ENCODE results near the gene RICTOR. TPM values are rescaled to one million over a fixed set of nuclear protein-coding genes. Genes with fewer than 3 reads are reported as not detected.
"Not testable (repeated sequence)": the region's sequence is repeated elsewhere in the genome, so short reads cannot be mapped to it uniquely, and the experiment has no call there.

Gene RICTOR
- total RNA-seq, 1 experiment from 2014 or later = 11.2 TPM

DNA sequence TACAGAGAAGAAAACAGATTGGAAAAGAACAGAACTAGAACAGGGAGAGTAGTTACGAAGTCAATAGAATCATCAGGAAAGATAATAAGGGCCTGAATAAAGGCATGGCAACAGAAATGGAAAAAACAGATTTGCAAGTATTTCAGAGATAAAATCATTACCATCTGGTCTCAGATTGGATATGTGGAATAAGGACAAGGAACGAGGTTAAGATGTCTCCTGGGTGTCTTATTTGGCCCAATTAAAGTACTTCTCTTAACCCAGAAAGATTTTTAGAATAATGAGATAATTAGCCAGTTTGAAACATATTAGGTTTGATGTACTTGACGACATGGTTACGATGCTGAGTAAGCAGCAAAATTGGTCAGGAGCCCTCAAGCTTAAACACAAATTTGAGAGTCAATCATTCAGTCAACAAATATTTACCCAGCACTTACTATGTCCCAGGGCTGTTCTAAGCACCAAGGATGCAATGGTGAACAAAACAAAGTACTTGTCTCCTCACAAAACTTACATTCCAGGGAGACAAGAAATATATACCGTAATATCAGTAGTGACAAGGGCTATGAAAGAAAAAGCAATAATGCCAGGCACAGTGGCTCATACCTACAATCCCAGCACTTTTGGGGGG lies 18.3 kb downstream of the RICTOR start:
- H3K4me3 ChIP-seq (ENCODE audit: insufficient read depth, low read depth, low read length) = no peak overlapping the region

DNA sequence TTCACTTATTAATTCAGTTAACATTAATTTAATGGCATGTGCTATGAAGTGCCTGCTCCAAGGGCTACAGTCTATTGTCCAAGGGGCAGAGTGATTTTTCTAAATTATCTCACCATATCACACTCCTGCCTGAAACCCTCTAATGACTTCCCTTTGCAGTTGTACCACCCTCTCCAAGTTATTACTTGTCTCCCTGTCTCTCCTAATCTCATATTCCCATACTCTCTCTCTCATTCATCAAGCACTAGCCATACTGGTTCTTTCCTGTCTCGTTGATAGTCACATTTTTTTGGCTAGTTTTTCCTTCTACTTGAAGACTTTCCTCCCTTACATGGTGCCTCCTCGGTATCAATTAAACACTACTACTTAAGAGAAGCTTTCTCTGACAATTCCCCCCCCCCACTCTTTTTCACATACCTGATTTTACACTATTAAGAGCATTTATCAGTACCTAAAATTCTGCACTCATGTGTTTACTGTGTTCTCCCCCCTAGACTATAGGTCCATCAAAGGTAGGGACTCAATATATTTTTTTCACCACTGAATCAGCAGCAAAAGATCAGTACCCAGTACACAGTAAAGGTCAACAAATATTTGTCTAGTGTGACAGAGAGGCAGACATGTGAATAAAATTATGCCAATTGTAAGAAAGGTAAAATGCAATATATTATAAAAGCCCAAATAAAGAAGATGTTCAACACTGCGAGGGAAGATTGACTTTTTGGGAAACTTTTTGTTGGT lies 19.0 kb downstream of the RICTOR start:
- DNase-seq = no peak
- H3K4me3 ChIP-seq (ENCODE audit: insufficient read depth, low read depth, low read length) = no peak overlapping the region
- H3K36me3 ChIP-seq (replicated peaks; ENCODE audit: control insufficient read depth, insufficient read depth, low read length) = no peaks in the 10 kb centered on the region
- no peaks in the 10 kb centered on the region for H3K27me3 ChIP-seq (ENCODE audit: control insufficient read depth, insufficient read depth, low read length)

More for the DNA sequence above, 18.3 kb downstream of the RICTOR start:
- Histone ChIP-seq H3K27me3 (ENCODE audit: control insufficient read depth, insufficient read depth, low read length) (no peaks in the 10 kb centered on the region), H3K36me3 (replicated peaks; ENCODE audit: control insufficient read depth, insufficient read depth, low read length) (no peaks in the 10 kb centered on the region)
- DNase-seq = no peak

GRCh38 chr5:39053189-39053588 lies 21.0 kb downstream of the RICTOR start:
- Histone ChIP-seq H3K36me3 (replicated peaks; ENCODE audit: control insufficient read depth, insufficient read depth, low read length) (no peaks in the 10 kb centered on the region), H3K27me3 (ENCODE audit: control insufficient read depth, insufficient read depth, low read length) (no peaks in the 10 kb centered on the region), H3K4me3 (ENCODE audit: insufficient read depth, low read depth, low read length) (no peak overlapping the region)
- no peak for DNase-seq

- no peaks in the 10 kb centered on the region; the same call in 1 of the 2 replicates for H3K36me3 ChIP-seq (replicated peaks; ENCODE audit: control insufficient read depth, insufficient read depth, low read length)
- H3K27me3 ChIP-seq (ENCODE audit: control insufficient read depth, insufficient read depth, low read length) = no peaks in the 10 kb centered on the region
- DNase-seq = no peak
- H3K4me3 ChIP-seq (ENCODE audit: insufficient read depth, low read depth, low read length) = no peak overlapping the region
These were observed 22.1 kb downstream of the RICTOR start for GRCh38 chr5:39052141-39052540.

- no peaks in the 10 kb centered on the region; the same call in 1 of the 2 replicates for H3K36me3 ChIP-seq (replicated peaks; ENCODE audit: control insufficient read depth, insufficient read depth, low read length)
- no peak for DNase-seq
- no peak overlapping the region for H3K4me3 ChIP-seq (ENCODE audit: insufficient read depth, low read depth, low read length)
- no peaks in the 10 kb centered on the region for H3K27me3 ChIP-seq (ENCODE audit: control insufficient read depth, insufficient read depth, low read length)
These were observed 24.9 kb downstream of the RICTOR start for GRCh38 chr5:39049315-39049714.

DNA sequence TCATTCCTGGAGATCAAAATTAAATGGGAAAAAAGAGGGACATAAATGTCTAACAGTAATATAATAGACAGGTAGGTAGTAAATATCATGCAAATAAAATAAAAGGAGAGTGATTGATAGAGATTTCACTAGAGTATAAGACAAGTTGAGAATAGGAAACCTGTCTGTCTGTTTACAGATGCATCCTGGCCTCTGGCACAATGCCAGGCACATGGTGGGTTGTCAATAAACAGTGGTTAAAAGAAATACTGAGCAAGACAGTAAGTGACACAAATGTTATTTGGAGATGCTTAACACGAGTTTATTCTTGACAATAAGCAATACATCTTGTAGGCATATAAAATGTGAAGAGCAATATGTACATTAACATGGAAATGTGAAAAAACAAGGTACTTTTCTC lies 33.3 kb downstream of the RICTOR start:
- DNase-seq = no peak
- H3K36me3 ChIP-seq (replicated peaks; ENCODE audit: control insufficient read depth, insufficient read depth, low read length) = no peaks in the 10 kb centered on the region
- no peak overlapping the region for H3K4me3 ChIP-seq (ENCODE audit: insufficient read depth, low read depth, low read length)
- H3K27me3 ChIP-seq (ENCODE audit: control insufficient read depth, insufficient read depth, low read length) = no peaks in the 10 kb centered on the region

DNA sequence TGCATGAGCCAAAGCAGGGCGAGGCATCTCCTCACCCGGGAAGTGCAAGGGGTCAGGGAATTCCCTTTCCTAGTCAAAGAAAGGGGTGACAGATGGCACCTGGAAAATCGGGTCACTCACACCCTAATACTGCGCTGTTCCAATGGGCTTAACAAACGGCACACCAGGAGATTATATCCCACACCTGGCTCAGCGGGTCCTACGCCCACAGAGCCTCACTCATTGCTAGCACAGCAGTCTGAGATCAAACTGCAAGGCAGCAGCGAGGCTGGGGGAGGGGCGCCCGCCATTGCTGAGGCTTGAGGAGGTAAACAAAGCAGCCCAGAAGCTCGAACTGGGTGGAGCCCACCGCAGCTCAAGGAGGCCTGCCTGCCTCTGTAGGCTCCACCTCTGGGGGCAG lies 39.7 kb downstream of the RICTOR start:
- not testable (repeated sequence) for H3K4me3 ChIP-seq (ENCODE audit: insufficient read depth, low read depth, low read length); DNase-seq; H3K27me3 ChIP-seq (ENCODE audit: control insufficient read depth, insufficient read depth, low read length); H3K36me3 ChIP-seq (replicated peaks; ENCODE audit: control insufficient read depth, insufficient read depth, low read length)

- H3K4me3 ChIP-seq (ENCODE audit: insufficient read depth, low read depth, low read length) = no peak overlapping the region
- DNase-seq = no peak
- H3K36me3 ChIP-seq (replicated peaks; ENCODE audit: control insufficient read depth, insufficient read depth, low read length) = no peaks in the 10 kb centered on the region
- H3K27me3 ChIP-seq (ENCODE audit: control insufficient read depth, insufficient read depth, low read length) = no peaks in the 10 kb centered on the region
These were observed 43.2 kb downstream of the RICTOR start for GRCh38 chr5:39031041-39031440.

DNA sequence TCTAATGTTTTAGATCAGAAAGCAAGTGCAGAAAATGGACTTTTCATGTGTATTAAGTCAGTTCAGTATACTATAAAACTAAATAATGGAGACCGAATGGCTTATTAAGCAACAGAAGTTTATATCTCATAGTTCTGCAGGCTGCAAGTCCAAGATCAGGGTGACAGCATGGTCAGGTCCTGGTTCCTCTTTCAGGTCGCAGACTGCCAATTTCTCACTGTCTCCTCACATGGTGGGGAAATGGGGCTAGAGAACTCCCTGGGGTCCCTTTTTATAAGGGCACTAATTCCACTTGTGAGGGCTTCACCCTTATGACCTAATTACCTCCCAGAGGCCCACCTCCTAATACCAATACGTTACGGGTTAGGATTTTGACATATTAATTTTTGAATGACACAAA lies 48.7 kb downstream of the RICTOR start:
- Histone ChIP-seq H3K36me3 (replicated peaks; ENCODE audit: control insufficient read depth, insufficient read depth, low read length) (no peaks in the 10 kb centered on the region), H3K4me3 (ENCODE audit: insufficient read depth, low read depth, low read length) (no peak overlapping the region), H3K27me3 (ENCODE audit: control insufficient read depth, insufficient read depth, low read length) (no peaks in the 10 kb centered on the region)
- no peak for DNase-seq

DNA sequence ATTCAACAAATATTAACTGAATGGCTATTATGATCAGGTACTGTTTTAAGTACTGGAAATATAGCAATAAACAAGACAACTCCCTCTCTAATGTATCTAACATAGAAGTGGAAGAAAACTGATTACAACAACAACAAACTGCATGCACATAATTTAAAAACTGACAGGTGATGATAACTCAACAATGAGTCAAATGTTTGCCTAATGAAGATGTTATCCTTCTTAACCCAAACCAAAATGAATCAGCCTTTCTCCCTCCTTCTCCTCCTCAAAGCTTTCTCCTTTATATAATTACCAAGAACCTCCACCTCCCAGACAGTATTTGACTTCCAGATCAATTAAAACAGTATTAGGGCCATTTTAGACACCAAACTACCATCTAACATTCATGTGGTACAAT lies 49.3 kb downstream of the RICTOR start:
- Histone ChIP-seq H3K27me3 (ENCODE audit: control insufficient read depth, insufficient read depth, low read length) (no peaks in the 10 kb centered on the region), H3K36me3 (replicated peaks; ENCODE audit: control insufficient read depth, insufficient read depth, low read length) (no peaks in the 10 kb centered on the region; the same call in 1 of the 2 replicates), H3K4me3 (ENCODE audit: insufficient read depth, low read depth, low read length) (no peak overlapping the region)
- no peak for DNase-seq

DNA sequence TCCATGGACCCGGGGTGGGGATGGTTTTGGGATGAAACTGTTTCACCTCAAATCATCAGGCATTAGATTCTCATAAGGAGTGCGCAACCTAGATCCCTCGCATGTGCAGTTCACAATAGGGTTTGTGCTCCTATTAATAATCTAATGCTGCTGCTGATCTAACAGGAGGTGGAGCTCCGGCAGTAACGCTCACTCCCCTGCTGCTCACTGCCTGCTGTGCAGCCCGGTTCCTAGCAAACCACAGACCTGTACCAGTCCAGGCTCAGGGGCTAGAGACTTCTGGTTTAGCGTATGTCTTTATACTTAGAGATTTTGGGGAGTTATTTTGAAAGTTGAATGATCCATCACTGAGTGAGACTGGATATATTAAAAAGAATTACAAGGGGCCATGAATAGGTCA lies 50.2 kb downstream of the RICTOR start:
- Histone ChIP-seq H3K36me3 (replicated peaks; ENCODE audit: control insufficient read depth, insufficient read depth, low read length) (no peaks in the 10 kb centered on the region; the same call in 1 of the 2 replicates), H3K27me3 (ENCODE audit: control insufficient read depth, insufficient read depth, low read length) (no peaks in the 10 kb centered on the region), H3K4me3 (ENCODE audit: insufficient read depth, low read depth, low read length) (no peak overlapping the region)
- DNase-seq = peak; percentile 27

- no peak for DNase-seq
- Histone ChIP-seq H3K36me3 (replicated peaks; ENCODE audit: control insufficient read depth, insufficient read depth, low read length) (no peaks in the 10 kb centered on the region; the same call in 1 of the 2 replicates), H3K4me3 (ENCODE audit: insufficient read depth, low read depth, low read length) (no peak overlapping the region), H3K27me3 (ENCODE audit: control insufficient read depth, insufficient read depth, low read length) (no peaks in the 10 kb centered on the region)
These were observed 51.1 kb downstream of the RICTOR start for GRCh38 chr5:39023121-39023520.

GRCh38 chr5:39022151-39022550 lies 52.0 kb downstream of the RICTOR start:
- H3K4me3 ChIP-seq (ENCODE audit: insufficient read depth, low read depth, low read length) = no peak overlapping the region
- DNase-seq = no peak
- no peaks in the 10 kb centered on the region; the same call in 1 of the 2 replicates for H3K36me3 ChIP-seq (replicated peaks; ENCODE audit: control insufficient read depth, insufficient read depth, low read length)
- no peaks in the 10 kb centered on the region for H3K27me3 ChIP-seq (ENCODE audit: control insufficient read depth, insufficient read depth, low read length)

GRCh38 chr5:39021413-39021812 lies 52.8 kb downstream of the RICTOR start:
- peak; percentile 19 for DNase-seq
- Histone ChIP-seq H3K36me3 (replicated peaks; ENCODE audit: control insufficient read depth, insufficient read depth, low read length) (no peaks in the 10 kb centered on the region; the same call in 1 of the 2 replicates), H3K27me3 (ENCODE audit: control insufficient read depth, insufficient read depth, low read length) (no peaks in the 10 kb centered on the region), H3K4me3 (ENCODE audit: insufficient read depth, low read depth, low read length) (no peak overlapping the region)

DNA sequence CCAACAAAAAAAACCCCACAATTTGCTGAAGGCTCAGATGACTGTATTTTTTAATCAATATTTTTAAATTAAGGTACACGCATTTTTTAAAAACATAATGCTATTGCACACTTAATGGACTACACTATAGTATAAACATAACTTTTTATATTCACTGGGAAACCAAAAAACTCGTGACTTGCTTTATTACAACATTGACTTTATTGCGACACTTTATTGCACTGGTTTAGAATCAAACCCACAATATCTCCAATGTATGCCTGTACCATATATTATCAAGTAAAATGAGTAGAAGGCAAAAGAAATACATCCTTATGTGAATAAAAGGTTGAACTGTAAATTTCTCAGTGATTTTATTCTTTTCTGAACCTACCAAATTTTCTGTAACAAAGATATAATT lies 53.7 kb downstream of the RICTOR start:
- H3K4me3 ChIP-seq (ENCODE audit: insufficient read depth, low read depth, low read length) = no peak overlapping the region

More for the DNA sequence above, 53.7 kb downstream of the RICTOR start:
- Histone ChIP-seq H3K36me3 (replicated peaks; ENCODE audit: control insufficient read depth, insufficient read depth, low read length) (no peaks in the 10 kb centered on the region; the same call in 1 of the 2 replicates), H3K27me3 (ENCODE audit: control insufficient read depth, insufficient read depth, low read length) (no peaks in the 10 kb centered on the region)
- DNase-seq = no peak

All from H7 (cell line).